Endothelial cell of umbilical vein (primary cell): ENCODE measurements around the gene CIBAR2. TPM values are rescaled to one million over a fixed set of nuclear protein-coding genes. Genes with fewer than 3 reads are reported as not detected.

Experiments
- BruUV-seq: library from RNA; stranded (reverse); fragments of 400-500 nt; replicated peaks from 2 replicates; lab custom pipeline; 2021; lab: Mats Ljungman, UMichigan
- CTCF ChIA-PET: fragments of 300-600, 350-600 bp; sonication (Branson Sonifier 250); formaldehyde crosslinking; loops from one replicate; lab custom pipeline; 2021; ENCODE audit warnings: antibody characterized with exemption, inconsistent platforms; lab: Charles Lee
- POLR2A ChIA-PET: fragments of 300-600, 350-600 bp; sonication (Branson Sonifier 250); formaldehyde crosslinking; loops from one replicate; lab custom pipeline; 2021; ENCODE audit warnings: antibody characterized with exemption, inconsistent platforms; lab: Charles Lee
- DNase-seq: peaks from one replicate; pipeline ENCODE4 v3.0.0-alpha.2; 2011; ENCODE audit warnings: low read depth, low spot score
- FAIRE-seq: peaks from 2 replicates; lab custom pipeline; 2011; peaks lifted over from hg19 to GRCh38; lab: Jason Lieb, UNC
- H2AFZ ChIP-seq: 2 replicates; pipeline ENCODE4 v1.6.0; 2012; ENCODE audit warnings: low read depth, low read length, control low read depth, inconsistent platforms
- H3K27ac ChIP-seq: 2 replicates; pipeline ENCODE4 v1.5.1; 2011; ENCODE audit warnings: low read depth, mild to moderate bottlenecking, control low read depth, low read length, moderate library complexity; ENCODE audit not compliant: insufficient read depth
- H3K27me3 ChIP-seq, 2 experiments: 2 replicates each; pipeline versions ENCODE4 v1.6.0 to v1.6.1; 2011; ENCODE audit warnings: low read length in 2 of 2, mixed read lengths in 1 of 2; ENCODE audit not compliant: control insufficient read depth in 2 of 2, insufficient read depth in 2 of 2
- H3K36me3 ChIP-seq, 2 experiments: 2 replicates in 1 of 2; 3 replicates in 1 of 2; pipeline ENCODE4 v1.5.1; 2011; ENCODE audit warnings: low read length in 2 of 2, mild to moderate bottlenecking in 1 of 2, moderate library complexity in 1 of 2; ENCODE audit not compliant: control insufficient read depth in 2 of 2, insufficient read depth in 2 of 2; ENCODE audit errors: extremely low read depth in 1 of 2
- H3K4me1 ChIP-seq: 3 replicates; pipeline ENCODE4 v1.5.1; 2011; ENCODE audit warnings: mild to moderate bottlenecking, low read length; ENCODE audit not compliant: control insufficient read depth, insufficient read depth; ENCODE audit errors: extremely low read depth
- H3K4me2 ChIP-seq: 2 replicates; pipeline ENCODE4 v1.6.1; 2011; ENCODE audit warnings: low read length, control low read depth, mixed read lengths; ENCODE audit not compliant: insufficient read depth
- H3K4me3 ChIP-seq, 3 experiments: fragments of 200-600 bp in 1 of 3; sonication (generic), shearing (Covaris generic) in 1 of 3; replicated peaks in 1 of 3; 2 replicates each; pipeline ENCODE4 v1.5.1; 2011 to 2016; ENCODE audit warnings: control low read depth in 3 of 3, low read length in 3 of 3, mild to moderate bottlenecking in 2 of 3, inconsistent platforms in 1 of 3, low read depth in 1 of 3, moderate library complexity in 1 of 3; ENCODE audit not compliant: insufficient read depth in 1 of 3
- H3K79me2 ChIP-seq: 2 replicates; pipeline ENCODE4 v1.6.0; 2012; ENCODE audit warnings: low read length, inconsistent platforms; ENCODE audit not compliant: control insufficient read depth, insufficient read depth
- H3K9ac ChIP-seq: replicated peaks from 2 replicates; pipeline ENCODE3; 2011; ENCODE audit warnings: low read length, control low read depth; ENCODE audit not compliant: insufficient read depth; ENCODE audit errors: extremely low read depth
- H3K9me1 ChIP-seq: replicated peaks from 3 replicates; pipeline ENCODE4 v1.6.0; 2011; ENCODE audit warnings: mild to moderate bottlenecking, low read length; ENCODE audit not compliant: control insufficient read depth, insufficient read depth; ENCODE audit errors: extremely low read depth
- H3K9me3 ChIP-seq: replicated peaks from 2 replicates; pipeline ENCODE4 v1.5.1; 2012; ENCODE audit warnings: low read length, inconsistent platforms; ENCODE audit not compliant: control insufficient read depth, insufficient read depth
- H4K20me1 ChIP-seq: replicated peaks from 2 replicates; pipeline ENCODE3; 2011; ENCODE audit warnings: mild to moderate bottlenecking, low read length; ENCODE audit not compliant: control insufficient read depth, insufficient read depth; ENCODE audit errors: extremely low read depth
- CTCF ChIP-seq, 2 donors: IDR thresholded peaks; 1 replicate in 1 of 2; 2 replicates in 1 of 2; pipeline ENCODE4 v1.5.1; 2011; ENCODE audit warnings: low read length in 2 of 2, mild to moderate bottlenecking in 2 of 2, moderate library complexity in 2 of 2, control low read depth in 1 of 2, inconsistent platforms in 1 of 2, low read depth in 1 of 2; ENCODE audit not compliant: insufficient read depth in 1 of 2; ENCODE audit errors: extremely low read depth in 1 of 2
- EZH2 ChIP-seq: IDR thresholded peaks from 2 replicates; pipeline ENCODE4 v1.6.1; 2012; ENCODE audit warnings: borderline replicate concordance, low read depth, mild to moderate bottlenecking, moderate library complexity, low read length, inconsistent platforms; ENCODE audit not compliant: severe bottlenecking
- FOS ChIP-seq: IDR thresholded peaks from 2 replicates; pipeline ENCODE4 v1.6.1; 2011; ENCODE audit warnings: mild to moderate bottlenecking, low read length, moderate library complexity, borderline replicate concordance; ENCODE audit not compliant: insufficient read depth
- GATA2 ChIP-seq: IDR thresholded peaks from 2 replicates; pipeline ENCODE4 v1.7.0; 2011; ENCODE audit warnings: low read depth, mild to moderate bottlenecking, moderate library complexity, mixed read lengths, low read length; ENCODE audit not compliant: insufficient read length, insufficient read depth
- JUN ChIP-seq: IDR thresholded peaks from 2 replicates; pipeline ENCODE4 v1.6.1; 2011; ENCODE audit warnings: borderline replicate concordance, low read depth; ENCODE audit not compliant: insufficient read length, insufficient read depth
- MAX ChIP-seq: IDR thresholded peaks from 2 replicates; pipeline ENCODE4 v1.6.1; 2011; ENCODE audit not compliant: insufficient read depth, insufficient read length
- MYC ChIP-seq: IDR thresholded peaks from one replicate; pipeline ENCODE4 v1.6.1; 2011; ENCODE audit warnings: mild to moderate bottlenecking, low read depth, low read length
- POLR2A ChIP-seq: IDR thresholded peaks from 2 replicates; pipeline ENCODE4 v1.6.1; 2012; ENCODE audit warnings: low read depth, mild to moderate bottlenecking, control low read depth, low read length
- POLR2AphosphoS5 ChIP-seq: IDR thresholded peaks from 2 replicates; pipeline ENCODE4 v1.6.1; 2012; ENCODE audit warnings: low read depth, mild to moderate bottlenecking, control low read depth, low read length, moderate library complexity; ENCODE audit not compliant: insufficient read depth
- dilution Hi-C: fragments of 300-500 bp; cut with MboI; formaldehyde crosslinking; loops from one replicate; pipeline ENCODE4 v1.15.0; 2019; ENCODE audit warnings: low sequenced_read_pairs; ENCODE audit not compliant: extremely low pct_ligation_motif_present
- intact Hi-C: fragments of 100-400 bp; cut with micrococcal nuclease; formaldehyde crosslinking; loops from one replicate; pipeline ENCODE4 v1.10.0; 2022
- polyA plus RNA-seq, 4 experiments: library from polyadenylated mRNA; depleted of rRNA in 3 of 4; stranded (reverse) in 3 of 4; unstranded in 1 of 4; fragments of >200 nt; gene quantifications; 2 replicates each; pipeline versions ENCODE4 v1.2.1 to v1.2.3, GENCODE V29; 2011 to 2012; ENCODE audit warnings: missing spikeins in 1 of 4
- total RNA-seq: library from RNA; stranded (reverse); gene quantifications from 2 replicates; pipeline ENCODE4 v1.2.3, GENCODE V29; 2021

Gene CIBAR2
- total and polyA plus RNA-seq, 2 donors (not counting 3 experiments of a cell fraction or from before 2014, with no cell fraction given): 0.07 TPM; not detected in 1

GRCh38 chr16:85117418-85117817 is 5.1 kb upstream of the CIBAR2 start:
- ChIA-PET POLR2A (no interaction called here), CTCF (no interaction called here)
- no peaks in the 10 kb centered on the region for H3K36me3 ChIP-seq
- H3K9me1 ChIP-seq: no peaks in the 10 kb centered on the region
- TF ChIP-seq POLR2AphosphoS5 (no peak), POLR2A (no peak), MYC (no peak), GATA2 (no peak), FOS (no peak), CTCF (IDR thresholded peaks at IDR 0.05; ENCODE audit: extremely low read depth in 1 of 2, insufficient read depth in 1 of 2, low read depth in 1 of 2, low read length in 2 of 2) (no peak), JUN (no peak), MAX (no peak), EZH2 (no peak)
- no peaks in the 10 kb centered on the region for H3K9me3 ChIP-seq
- H3K4me3 ChIP-seq: no peak overlapping the region
- no peak overlapping the region for H3K27ac ChIP-seq
- H2AFZ ChIP-seq: no peak overlapping the region
- FAIRE-seq (no peak), DNase-seq (no peak)
- H4K20me1 ChIP-seq: no peaks in the 10 kb centered on the region
- no peak overlapping the region for H3K4me2 ChIP-seq
- H3K27me3 ChIP-seq: no peaks in the 10 kb centered on the region
- intact Hi-C loops: loop anchor here (5.0 to 10.0 kb wide), 2 partner anchors 217 to 305 kb away; no protein-coding TSS in a partner anchor
- no peak overlapping the region for H3K9ac ChIP-seq
- dilution Hi-C loops: no loop called here
- no peaks in the 10 kb centered on the region for H3K79me2 ChIP-seq
- H3K4me1 ChIP-seq: no peaks in the 10 kb centered on the region
- no TSS peak for BruUV-seq
